ENCODE data around the gene CEL.
"Not testable (repeated sequence)": the region's sequence is repeated elsewhere in the genome, so short reads cannot be mapped to it uniquely, and the experiment has no call there.

Gene CEL

DNA sequence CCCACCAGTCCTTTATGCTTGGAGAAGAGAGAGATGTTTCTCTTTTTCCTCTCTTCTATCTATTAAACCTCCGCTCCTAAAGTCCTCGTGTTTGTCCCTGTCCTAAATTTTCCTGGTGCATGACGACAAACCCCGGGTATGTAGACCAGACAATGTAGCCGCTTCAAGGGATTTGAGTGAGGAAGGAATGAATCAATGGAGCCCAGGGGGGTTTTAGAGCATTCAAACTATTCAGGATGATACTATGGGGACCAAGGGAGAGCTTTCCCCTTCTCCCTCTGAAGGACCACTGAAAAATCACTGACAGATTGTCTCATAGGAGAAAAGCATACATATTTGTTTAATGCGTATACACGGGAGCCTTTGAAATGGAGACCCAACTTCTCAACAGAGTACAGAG is 18.4 kb downstream of the CEL start:
- no peak for DNase-seq (ENCODE audit: low read depth)
- TF ChIP-seq, protein P1, sequence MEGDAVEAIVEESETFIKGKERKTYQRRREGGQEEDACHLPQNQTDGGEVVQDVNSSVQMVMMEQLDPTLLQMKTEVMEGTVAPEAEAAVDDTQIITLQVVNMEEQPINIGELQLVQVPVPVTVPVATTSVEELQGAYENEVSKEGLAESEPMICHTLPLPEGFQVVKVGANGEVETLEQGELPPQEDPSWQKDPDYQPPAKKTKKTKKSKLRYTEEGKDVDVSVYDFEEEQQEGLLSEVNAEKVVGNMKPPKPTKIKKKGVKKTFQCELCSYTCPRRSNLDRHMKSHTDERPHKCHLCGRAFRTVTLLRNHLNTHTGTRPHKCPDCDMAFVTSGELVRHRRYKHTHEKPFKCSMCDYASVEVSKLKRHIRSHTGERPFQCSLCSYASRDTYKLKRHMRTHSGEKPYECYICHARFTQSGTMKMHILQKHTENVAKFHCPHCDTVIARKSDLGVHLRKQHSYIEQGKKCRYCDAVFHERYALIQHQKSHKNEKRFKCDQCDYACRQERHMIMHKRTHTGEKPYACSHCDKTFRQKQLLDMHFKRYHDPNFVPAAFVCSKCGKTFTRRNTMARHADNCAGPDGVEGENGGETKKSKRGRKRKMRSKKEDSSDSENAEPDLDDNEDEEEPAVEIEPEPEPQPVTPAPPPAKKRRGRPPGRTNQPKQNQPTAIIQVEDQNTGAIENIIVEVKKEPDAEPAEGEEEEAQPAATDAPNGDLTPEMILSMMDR (IDR thresholded peaks at IDR 0.05; ENCODE audit: control insufficient read depth, extremely low read depth, insufficient read depth) = no peak
- H3K4me3 ChIP-seq (ENCODE audit: low read depth, low read length) = no peak overlapping the region

DNA sequence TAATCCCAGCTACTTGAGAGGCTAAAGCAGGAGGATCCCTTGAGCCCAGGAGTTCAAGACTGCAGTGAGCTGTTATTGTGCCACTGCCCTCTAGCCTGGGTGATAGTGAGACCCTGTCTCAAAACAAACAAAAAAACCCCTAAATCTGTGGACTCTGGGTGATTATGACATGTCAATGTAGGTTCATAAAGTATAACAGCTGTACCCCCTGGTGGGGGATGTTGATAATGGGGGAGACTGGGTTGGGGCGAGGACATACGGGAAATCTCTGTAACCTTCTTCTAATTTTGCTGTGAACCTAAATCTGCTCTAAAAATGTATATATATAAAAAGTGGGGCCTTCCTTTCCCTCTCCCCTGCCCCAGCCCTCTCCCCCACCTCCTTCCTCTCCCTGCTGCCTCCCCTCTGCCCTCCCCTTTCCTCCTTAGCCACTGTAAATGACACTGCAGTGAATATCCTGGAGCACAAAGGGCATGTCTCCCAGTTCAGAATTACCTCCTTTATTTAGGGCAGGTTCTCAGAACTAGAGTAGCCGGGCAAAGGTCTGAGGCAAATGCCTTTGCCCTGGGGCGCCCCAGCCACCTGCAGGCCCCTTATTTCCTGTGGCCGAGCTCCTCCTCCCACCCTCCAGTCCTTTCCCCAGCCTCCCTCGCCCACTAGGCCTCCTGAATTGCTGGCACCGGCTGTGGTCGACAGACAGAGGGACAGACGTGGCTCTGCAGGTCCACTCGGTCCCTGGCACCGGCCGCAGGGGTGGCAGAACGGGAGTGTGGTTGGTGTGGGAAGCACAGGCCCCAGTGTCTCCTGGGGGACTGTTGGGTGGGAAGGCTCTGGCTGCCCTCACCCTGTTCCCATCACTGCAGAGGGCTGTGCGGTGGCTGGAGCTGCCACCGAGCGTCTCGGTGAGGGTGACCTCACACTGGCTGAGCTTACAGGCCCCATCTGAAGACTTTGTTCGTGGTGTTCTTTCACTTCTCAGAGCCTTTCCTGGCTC is 19.3 kb downstream of the CEL start:
- H3K4me3 ChIP-seq (ENCODE audit: low read depth, low read length); DNase-seq (ENCODE audit: low read depth): not testable (repeated sequence)

DNA sequence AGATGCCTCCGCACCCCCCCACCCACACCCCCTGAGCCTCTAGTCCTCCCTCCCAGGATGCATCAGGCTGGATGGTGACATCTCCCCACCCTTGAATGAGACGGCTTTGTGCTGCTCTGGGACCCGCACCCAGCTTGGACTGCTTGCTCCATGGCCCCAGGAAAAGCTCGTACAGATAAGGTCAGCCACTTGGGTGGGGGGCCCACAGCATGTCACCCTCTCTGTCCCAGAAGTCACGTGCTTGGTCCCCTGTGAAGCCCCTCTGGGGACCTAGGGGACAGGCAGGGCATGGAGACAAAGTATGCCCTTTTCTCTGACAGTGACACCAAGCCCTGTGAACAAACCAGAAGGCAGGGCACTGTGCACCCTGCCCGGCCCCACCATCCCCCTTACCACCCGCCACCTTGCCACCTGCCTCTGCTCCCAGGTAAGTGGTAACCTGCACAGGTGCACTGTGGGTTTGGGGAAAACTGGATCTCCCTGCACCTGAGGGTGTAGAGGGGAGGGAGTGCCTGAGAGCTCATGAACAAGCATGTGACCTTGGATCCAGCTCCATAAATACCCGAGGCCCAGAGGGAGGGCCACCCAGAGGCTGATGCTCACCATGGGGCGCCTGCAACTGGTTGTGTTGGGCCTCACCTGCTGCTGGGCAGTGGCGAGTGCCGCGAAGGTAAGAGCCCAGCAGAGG is 20.3 kb downstream of the CEL start:
- not testable (repeated sequence) for H3K4me3 ChIP-seq (ENCODE audit: low read depth, low read length); DNase-seq (ENCODE audit: low read depth)

DNA sequence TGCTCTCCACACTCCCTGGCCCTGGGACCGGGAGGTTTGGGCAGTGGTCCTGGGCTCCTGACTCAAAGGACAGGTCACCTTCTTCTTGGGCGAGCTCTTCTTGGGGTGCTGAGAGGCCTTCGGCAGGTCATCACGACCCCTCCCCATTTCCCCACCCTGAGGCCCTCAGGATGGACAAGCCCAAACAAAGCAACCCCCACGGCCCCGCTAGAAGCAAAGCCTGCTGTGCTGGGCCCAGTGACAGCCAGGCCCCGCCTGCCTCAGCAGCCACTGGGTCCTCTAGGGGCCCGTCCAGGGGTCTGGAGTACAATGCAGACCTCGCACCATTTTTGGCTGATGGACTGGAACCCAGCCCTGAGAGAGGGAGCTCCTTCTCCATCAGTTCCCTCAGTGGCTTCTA is 21.9 kb downstream of the CEL start:
- not testable (repeated sequence) for DNase-seq (ENCODE audit: low read depth); H3K4me3 ChIP-seq (ENCODE audit: low read depth, low read length)

DNA sequence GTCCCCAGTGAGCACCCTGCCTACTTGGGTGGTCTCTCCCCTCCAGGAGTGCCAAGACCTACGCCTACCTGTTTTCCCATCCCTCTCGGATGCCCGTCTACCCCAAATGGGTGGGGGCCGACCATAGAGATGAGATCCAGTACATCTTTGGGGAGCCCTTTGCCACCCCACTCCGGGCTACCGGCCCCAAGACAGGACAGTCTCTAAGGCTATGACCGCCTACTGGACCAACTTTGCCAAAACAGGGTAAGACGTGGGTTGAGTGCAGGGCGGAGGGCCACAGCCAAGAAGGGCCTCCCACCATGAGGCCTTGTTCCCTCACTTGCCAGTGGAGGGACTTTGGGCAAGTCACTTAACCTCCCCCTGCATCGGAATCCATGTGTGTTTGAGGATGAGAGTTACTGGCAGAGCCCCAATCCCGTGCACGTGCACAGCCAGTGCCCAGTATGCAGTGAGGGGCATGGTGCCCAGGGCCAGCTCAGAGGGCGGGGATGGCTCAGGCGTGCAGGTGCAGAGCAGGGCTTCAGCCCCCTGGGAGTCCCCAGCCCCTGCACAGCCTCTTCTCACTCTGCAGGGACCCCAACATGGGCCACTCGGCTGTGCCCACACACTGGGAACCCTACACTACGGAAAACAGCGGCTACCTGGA is 24.6 kb downstream of the CEL start:
- DNase-seq (ENCODE audit: low read depth); H3K4me3 ChIP-seq (ENCODE audit: low read depth, low read length): not testable (repeated sequence)

DNA sequence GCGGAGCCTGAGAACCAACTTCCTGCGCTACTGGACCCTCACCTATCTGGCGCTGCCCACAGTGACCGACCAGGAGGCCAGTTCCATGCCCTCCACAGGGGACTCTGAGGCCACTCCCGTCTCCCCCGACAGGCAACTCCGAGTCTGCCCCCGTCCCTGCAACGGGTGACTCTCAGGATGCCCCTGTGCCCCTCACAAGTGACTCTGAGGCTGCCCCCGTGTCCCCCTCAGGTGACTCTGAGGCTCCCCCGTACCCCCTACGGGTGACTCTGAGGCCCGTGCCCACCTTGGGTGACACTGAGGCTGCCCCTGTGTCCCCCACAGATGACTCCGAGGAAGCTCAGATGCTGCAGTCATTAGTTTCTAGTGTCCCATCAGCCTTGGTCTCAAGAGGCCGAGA is 25.1 kb downstream of the CEL start:
- DNase-seq (ENCODE audit: low read depth) = no peak
- TF ChIP-seq, protein P1 (IDR thresholded peaks at IDR 0.05; ENCODE audit: control insufficient read depth, extremely low read depth, insufficient read depth) = no peak
- no peak overlapping the region for H3K4me3 ChIP-seq (ENCODE audit: low read depth, low read length)

DNA sequence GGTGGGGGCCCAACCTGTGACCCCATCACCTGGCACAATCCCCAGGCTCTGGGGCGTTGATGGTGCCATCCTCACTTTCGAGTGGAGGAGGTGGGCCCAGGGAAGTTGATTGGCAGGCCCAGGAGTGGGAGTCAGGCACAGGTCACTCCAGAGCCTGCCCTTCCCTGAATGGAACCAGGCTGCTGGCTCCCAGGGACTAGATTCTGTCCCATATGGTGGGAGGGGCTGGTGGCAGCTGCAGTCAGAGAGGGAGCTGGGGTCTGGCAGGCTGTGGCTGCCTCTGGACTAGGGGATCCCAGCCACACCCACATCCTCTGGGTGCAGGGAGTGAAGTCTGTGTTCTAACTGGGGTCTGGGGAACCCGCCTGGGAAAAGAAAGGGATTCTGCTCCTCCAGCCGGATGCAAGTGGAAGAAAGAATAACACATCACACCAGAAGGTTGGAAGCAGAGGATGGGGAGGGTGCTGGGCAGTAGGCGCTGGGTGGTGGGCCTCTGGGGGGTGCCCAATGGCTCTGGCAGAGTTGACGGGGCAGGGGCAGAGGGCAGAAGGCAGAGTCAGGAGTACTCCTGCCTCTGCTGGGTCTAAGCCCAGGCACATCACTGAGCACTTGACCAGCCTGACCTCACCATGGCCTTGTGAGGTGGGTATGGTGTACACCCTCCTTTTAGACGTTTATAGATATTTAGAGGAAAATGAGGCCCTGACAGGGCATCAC is 25.8 kb downstream of the CEL start:
- DNase-seq (ENCODE audit: low read depth) = no peak
- no peak overlapping the region for H3K4me3 ChIP-seq (ENCODE audit: low read depth, low read length)
- TF ChIP-seq, protein P1 (IDR thresholded peaks at IDR 0.05; ENCODE audit: control insufficient read depth, extremely low read depth, insufficient read depth) = no peak

DNA sequence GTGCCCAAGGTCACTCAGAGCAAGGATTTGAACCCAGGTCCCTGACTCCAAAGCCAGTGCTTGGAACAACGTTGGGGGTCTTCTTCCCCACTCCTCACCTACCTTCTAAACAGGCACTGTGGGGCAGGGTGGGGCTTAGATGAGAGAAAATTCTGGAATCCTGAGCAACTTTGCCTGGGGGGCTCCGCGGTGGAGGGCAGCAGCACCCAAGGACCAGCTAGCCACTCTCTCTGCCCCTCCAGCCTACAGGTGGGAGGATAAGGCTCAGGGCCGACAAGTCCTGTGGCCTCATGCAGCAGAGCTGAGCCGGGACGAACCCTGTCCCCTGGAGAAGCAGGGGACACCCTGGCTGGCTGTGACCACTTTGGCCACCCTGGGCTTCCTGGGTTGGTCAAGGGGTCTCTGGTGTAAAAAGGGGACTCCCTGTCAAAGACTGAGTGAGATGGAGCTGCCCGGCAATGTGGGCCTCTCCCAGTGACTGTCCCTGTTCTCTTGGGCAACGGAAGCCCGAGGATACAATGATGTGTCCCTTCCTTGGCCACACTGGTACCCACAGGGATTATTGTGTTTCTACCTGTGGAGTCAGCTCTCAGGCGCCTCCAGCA is 26.5 kb downstream of the CEL start:
- no peak for DNase-seq (ENCODE audit: low read depth)
- TF ChIP-seq, protein P1 (IDR thresholded peaks at IDR 0.05; ENCODE audit: control insufficient read depth, extremely low read depth, insufficient read depth) = no peak
- no peak overlapping the region for H3K4me3 ChIP-seq (ENCODE audit: low read depth, low read length)

Data from LNCaP clone FGC (cell line).